ENCODE results near the gene TMEM125. TPM values are rescaled to one million over a fixed set of nuclear protein-coding genes. Genes with fewer than 3 reads are reported as not detected.

Gene TMEM125
- polyA plus RNA-seq, 12 donors: 0.08 to 1.1 (median 0.64) TPM; not detected in 8

GRCh38 chr1:43273708-43274107, 3.9 kb downstream of the TMEM125 start:
- DNase-seq: no peak

- DNase-seq: no peak
Observed at GRCh38 chr1:43274125-43274803, 4.5 kb downstream of the TMEM125 start.

- DNase-seq: no peak
Observed at GRCh38 chr1:43274804-43275180, 5.0 kb downstream of the TMEM125 start.

- no peak for DNase-seq
Observed at GRCh38 chr1:43275826-43276620, 6.2 kb downstream of the TMEM125 start.

- DNase-seq: no peak
Observed at GRCh38 chr1:43276673-43277072, 6.9 kb downstream of the TMEM125 start.

GRCh38 chr1:43277116-43277876, 7.5 kb downstream of the TMEM125 start:
- DNase-seq: no peak

- DNase-seq: no peak
Observed at GRCh38 chr1:43279161-43279560, 9.4 kb downstream of the TMEM125 start.

- DNase-seq: no peak
Observed at GRCh38 chr1:43279666-43280065, 9.9 kb downstream of the TMEM125 start.

GRCh38 chr1:43280692-43281091, 10.9 kb downstream of the TMEM125 start:
- DNase-seq: no peak

GRCh38 chr1:43282220-43283195, 12.7 kb downstream of the TMEM125 start:
- DNase-seq: no peak

GRCh38 chr1:43284065-43284464, 14.3 kb downstream of the TMEM125 start:
- no peak for DNase-seq

GRCh38 chr1:43284546-43285110, 14.8 kb downstream of the TMEM125 start:
- DNase-seq: no peak

GRCh38 chr1:43285269-43285990, 15.6 kb downstream of the TMEM125 start, which contains the start of gene C1orf210:
Gene C1orf210 (minus strand): TSS chr1:43285581. CDS start chr1:43283270, 2,311 bp downstream.
- no peak for DNase-seq

- DNase-seq: no peak
Observed at GRCh38 chr1:43286115-43286514, 16.3 kb downstream of the TMEM125 start.

GRCh38 chr1:43286533-43286932, 16.8 kb downstream of the TMEM125 start:
- no peak for DNase-seq

GRCh38 chr1:43288058-43288784, 18.4 kb downstream of the TMEM125 start:
- no peak for DNase-seq

- DNase-seq: no peak
Observed at GRCh38 chr1:43288785-43289706, 19.3 kb downstream of the TMEM125 start.

- DNase-seq: no peak
Observed at GRCh38 chr1:43292216-43292615, 22.4 kb downstream of the TMEM125 start.

Data from muscle of arm (tissue), 12 donors.